ENCODE data around the gene GPN1.

DNA sequence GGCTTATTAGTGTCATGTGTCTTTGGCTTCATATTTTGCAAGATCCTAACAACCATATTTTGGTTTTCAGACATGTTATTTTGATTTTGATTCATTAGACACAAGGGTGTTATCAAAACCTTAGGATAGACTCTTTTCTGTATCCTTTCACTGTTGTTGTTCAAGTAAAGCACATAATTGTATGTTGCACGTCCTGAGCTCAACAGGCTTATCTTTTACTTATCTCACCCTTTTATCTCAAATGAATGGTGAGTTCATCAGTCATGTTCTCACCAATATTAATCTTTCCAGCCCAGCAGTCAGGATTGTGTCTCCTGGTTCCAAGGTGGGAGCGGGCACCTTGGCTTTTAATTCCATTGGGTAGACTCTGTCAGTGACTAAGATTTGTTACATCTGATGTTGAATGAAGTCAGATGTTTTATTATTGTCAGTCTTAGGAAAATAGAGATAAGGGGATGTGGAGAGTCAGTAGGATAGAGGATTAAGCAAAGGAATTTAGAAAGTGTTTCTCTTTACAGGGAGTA, 11.9 kb downstream of the GPN1 start:
- TF ChIP-seq, protein P1, sequence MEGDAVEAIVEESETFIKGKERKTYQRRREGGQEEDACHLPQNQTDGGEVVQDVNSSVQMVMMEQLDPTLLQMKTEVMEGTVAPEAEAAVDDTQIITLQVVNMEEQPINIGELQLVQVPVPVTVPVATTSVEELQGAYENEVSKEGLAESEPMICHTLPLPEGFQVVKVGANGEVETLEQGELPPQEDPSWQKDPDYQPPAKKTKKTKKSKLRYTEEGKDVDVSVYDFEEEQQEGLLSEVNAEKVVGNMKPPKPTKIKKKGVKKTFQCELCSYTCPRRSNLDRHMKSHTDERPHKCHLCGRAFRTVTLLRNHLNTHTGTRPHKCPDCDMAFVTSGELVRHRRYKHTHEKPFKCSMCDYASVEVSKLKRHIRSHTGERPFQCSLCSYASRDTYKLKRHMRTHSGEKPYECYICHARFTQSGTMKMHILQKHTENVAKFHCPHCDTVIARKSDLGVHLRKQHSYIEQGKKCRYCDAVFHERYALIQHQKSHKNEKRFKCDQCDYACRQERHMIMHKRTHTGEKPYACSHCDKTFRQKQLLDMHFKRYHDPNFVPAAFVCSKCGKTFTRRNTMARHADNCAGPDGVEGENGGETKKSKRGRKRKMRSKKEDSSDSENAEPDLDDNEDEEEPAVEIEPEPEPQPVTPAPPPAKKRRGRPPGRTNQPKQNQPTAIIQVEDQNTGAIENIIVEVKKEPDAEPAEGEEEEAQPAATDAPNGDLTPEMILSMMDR (IDR thresholded peaks at IDR 0.05), result no peak
- TF ChIP-seq POLR2AphosphoS5 (IDR thresholded peaks at IDR 0.05) (no peak), EP300 (IDR thresholded peaks at IDR 0.05) (no peak)
